Karpas-422 (cell line): ENCODE data around the gene CCDC85C. TPM values are rescaled to one million over a fixed set of nuclear protein-coding genes. Genes with fewer than 3 reads are reported as not detected.
"Not testable (repeated sequence)": the region's sequence is repeated elsewhere in the genome, so short reads cannot be mapped to it uniquely, and the experiment has no call there.

ENCODE experiments used
- DNase-seq: peaks from one replicate; pipeline ENCODE4 v3.0.0-alpha.2; 2015
- H2AFZ ChIP-seq: fragments of 200-600 bp; sonication (generic); 2 replicates; pipeline ENCODE4 v1.6.1; 2014; ENCODE audit warnings: antibody characterized with exemption, low read length, mixed read lengths
- H3K27ac ChIP-seq: fragments of 200-600 bp; sonication (generic); 2 replicates; pipeline ENCODE4 v1.5.1; 2014; ENCODE audit warnings: mild to moderate bottlenecking, low read length, moderate library complexity
- H3K27me3 ChIP-seq: fragments of 200-600 bp; sonication (generic); 2 replicates; pipeline ENCODE4 v1.6.1; 2014; ENCODE audit warnings: low read length, mixed read lengths
- H3K36me3 ChIP-seq: fragments of 200-600 bp; sonication (generic); 2 replicates; pipeline ENCODE4 v1.6.1; 2014; ENCODE audit warnings: low read length, mixed read lengths; ENCODE audit not compliant: insufficient read depth
- H3K4me1 ChIP-seq: fragments of 200-600 bp; sonication (generic); 2 replicates; pipeline ENCODE4 v1.6.1; 2014; ENCODE audit warnings: mild to moderate bottlenecking, low read length, mixed read lengths
- H3K4me2 ChIP-seq: fragments of 200-600 bp; sonication (generic); 2 replicates; pipeline ENCODE4 v1.6.1; 2014; ENCODE audit warnings: low read length, low read depth, mild to moderate bottlenecking; ENCODE audit not compliant: poor library complexity, severe bottlenecking
- H3K4me3 ChIP-seq: fragments of 200-600 bp; sonication (generic); 2 replicates; pipeline ENCODE4 v1.5.1; 2014; ENCODE audit warnings: mild to moderate bottlenecking, antibody characterized with exemption, low read length, mixed read lengths
- H3K79me2 ChIP-seq: fragments of 200-600 bp; sonication (generic); 2 replicates; pipeline ENCODE4 v1.6.1; 2014; ENCODE audit warnings: mild to moderate bottlenecking, low read length, mixed read lengths
- H3K9ac ChIP-seq: fragments of 200-600 bp; sonication (generic); 2 replicates; pipeline ENCODE4 v1.6.0; 2014; ENCODE audit warnings: low read length
- H3K9me2 ChIP-seq: fragments of 200-600 bp; sonication (generic), shearing (Covaris generic); replicated peaks from 2 replicates; pipeline ENCODE4 v1.6.0; 2014; ENCODE audit warnings: mild to moderate bottlenecking, low read length, moderate library complexity; ENCODE audit not compliant: insufficient read depth
- H3K9me3 ChIP-seq: fragments of 300-700, 200-600 bp; sonication (generic); 2 replicates; pipeline ENCODE4 v1.6.1; 2014; ENCODE audit warnings: low read length, mixed read lengths
- H4K20me1 ChIP-seq: fragments of 200-600 bp; sonication (generic); 2 replicates; pipeline ENCODE4 v1.6.1; 2014; ENCODE audit warnings: mild to moderate bottlenecking, antibody characterized with exemption, low read length, low read depth; ENCODE audit not compliant: insufficient read depth
- total RNA-seq: library from RNA; depleted of rRNA; stranded (reverse); fragments of >200 nt; shearing (Covaris generic); gene quantifications from 2 replicates; pipeline ENCODE4 v1.2.3, GENCODE V29; 2014; ENCODE audit warnings: low replicate concordance

The CCDC85C gene
- total RNA-seq, 1 experiment from 2014 or later: 18.3 TPM

DNA sequence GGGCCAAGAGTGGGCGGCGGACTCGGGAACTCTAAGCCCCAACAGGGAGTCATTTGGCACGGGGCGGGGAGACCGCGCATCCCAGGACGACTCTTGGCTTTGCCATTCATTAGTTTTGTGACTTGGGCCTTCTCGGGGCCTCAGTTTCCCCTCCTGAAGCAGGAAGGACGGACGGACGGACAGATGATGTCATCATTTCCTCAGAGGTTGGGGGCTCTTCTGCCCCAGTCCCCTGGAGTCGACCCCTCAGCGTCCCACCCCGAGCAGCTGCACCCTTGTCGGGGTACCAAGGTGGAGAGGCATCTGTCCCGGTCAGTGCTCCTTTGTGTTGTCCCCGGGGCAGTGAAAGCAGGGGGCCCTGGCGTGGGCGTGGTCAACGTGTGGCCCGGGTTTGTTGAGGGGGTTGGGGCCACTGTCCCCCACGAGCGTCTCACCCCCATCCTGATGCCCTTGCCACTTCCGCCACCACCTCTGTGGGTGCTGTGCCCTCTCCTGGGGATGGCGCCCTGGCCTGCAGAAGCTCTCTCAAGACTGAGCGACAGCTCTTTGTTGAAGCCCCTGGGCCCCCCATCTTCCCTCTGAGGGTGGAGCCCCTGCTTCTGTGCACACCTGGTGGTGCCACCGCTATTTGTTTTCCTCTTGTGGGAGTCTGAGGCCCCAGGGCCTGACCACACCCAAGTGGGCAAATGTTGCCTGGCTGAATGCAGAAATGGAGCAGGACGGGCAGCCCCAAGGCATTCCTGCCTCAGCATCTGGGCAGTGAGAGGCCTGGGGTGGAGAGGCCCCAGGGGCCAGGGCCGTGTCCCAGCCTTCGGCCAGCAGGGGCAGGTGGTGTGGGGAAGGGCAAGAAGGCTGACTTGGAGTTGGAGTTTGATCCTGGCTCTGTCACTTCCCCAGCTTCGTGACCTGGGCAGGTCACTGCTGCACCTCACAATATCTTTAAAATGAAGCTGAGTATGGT is 41.8 kb upstream of the CCDC85C start:
- H3K9me2 ChIP-seq: no peaks in the 10 kb centered on the region
- H3K27ac ChIP-seq: no peak overlapping the region
- H4K20me1 ChIP-seq: peaks cover 5% of the 10 kb centered on the region; the same call in 1 of the 2 replicates
- no peak overlapping the region for H3K9ac ChIP-seq
- H3K36me3 ChIP-seq: no peaks in the 10 kb centered on the region
- H3K4me2 ChIP-seq: no peak overlapping the region
- no peaks in the 10 kb centered on the region for H3K9me3 ChIP-seq
- no peaks in the 10 kb centered on the region for H3K4me1 ChIP-seq
- no peaks in the 10 kb centered on the region for H3K27me3 ChIP-seq
- no peak overlapping the region for H2AFZ ChIP-seq
- no peaks in the 10 kb centered on the region for H3K79me2 ChIP-seq
- no peak overlapping the region for H3K4me3 ChIP-seq
- DNase-seq: no peak

DNA sequence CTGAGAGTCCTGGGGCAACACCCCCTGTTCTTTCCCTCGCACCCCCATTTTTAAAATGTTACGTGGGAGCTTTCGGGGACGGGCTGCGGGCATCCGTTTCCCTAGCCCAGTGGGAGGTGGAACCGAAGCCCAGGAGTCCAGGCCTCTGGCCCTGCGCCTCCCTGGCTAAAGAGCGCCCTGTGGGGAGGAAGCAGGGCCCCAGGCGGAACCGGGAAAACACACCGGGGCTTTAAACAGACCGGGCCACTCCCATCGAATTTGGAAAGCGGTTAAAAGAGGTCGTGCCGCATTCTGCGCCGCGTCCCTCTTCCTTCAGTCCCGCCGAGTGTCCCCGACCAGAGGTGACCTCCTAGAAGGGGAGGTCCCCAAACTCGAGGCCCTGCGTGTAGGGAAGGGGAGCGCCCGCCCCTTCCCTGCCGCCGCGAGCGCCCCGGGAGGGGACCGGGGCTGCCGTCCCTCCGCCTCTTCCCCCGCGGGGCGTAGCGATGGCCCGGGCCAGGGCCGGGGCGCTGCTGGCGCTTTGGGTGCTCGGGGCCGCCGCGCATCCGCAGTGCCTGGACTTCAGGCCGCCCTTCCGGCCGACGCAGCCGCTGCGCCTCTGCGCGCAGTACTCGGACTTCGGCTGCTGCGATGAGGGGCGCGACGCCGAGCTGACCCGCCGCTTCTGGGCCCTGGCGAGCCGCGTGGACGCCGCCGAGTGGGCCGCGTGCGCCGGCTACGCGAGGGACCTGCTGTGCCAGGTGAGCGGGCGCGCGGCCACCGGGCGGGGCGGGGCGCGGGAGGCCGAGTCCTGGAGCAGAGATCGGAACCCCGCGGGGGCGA is 40.9 kb upstream of the CCDC85C start, which contains the start of gene HHIPL1:
HHIPL1 (plus strand) TSS at position 407 of the 822 bp plus-strand sequence; CDS start at position 486, 79 bp downstream.
- H3K9me2 ChIP-seq: no peaks in the 10 kb centered on the region
- no peaks in the 10 kb centered on the region for H3K27me3 ChIP-seq
- no peak within 1 kb of the TSS for H3K4me2 ChIP-seq
- no peaks in the 10 kb centered on the region for H3K79me2 ChIP-seq
- H3K4me3 ChIP-seq: no peak within 1 kb of the TSS
- H3K9ac ChIP-seq: no peak within 1 kb of the TSS
- H4K20me1 ChIP-seq: peaks cover 5% of the 10 kb centered on the region; the same call in 1 of the 2 replicates
- no peak for DNase-seq
- no peaks in the 10 kb centered on the region for H3K4me1 ChIP-seq
- no peak within 1 kb of the TSS for H2AFZ ChIP-seq
- H3K27ac ChIP-seq: no peak within 1 kb of the TSS
- H3K9me3 ChIP-seq: no peaks in the 10 kb centered on the region
- no peaks in the 10 kb centered on the region for H3K36me3 ChIP-seq

DNA sequence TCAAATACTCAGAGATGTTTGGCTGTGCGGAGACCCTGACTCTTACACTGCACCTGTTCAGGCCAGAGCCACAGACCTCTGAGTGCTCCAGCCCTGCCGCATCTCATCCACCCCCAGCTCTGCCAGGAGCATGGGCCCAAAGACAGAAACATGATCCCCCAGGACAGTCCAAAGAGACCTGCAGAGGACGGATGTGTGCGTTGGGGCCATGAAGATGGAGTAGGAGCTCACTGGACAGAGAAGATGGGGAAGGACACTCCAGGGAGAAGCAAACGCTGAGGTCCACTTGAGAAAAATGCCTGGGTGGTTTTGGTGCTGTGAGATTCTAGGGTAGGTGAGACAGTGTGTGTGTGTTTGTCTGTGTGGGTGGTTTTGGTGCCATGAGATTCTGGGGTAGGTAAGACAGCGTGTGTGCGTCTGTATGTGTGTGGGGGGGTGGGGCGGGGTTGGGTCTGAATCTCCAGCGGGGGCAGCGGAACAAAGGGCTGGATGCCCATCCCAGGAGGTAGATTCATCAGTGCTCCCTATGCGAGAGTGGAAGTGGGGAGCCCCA is 40.1 kb upstream of the CCDC85C start:
- Histone ChIP-seq H3K79me2 (no peaks in the 10 kb centered on the region), H3K4me3 (no peak overlapping the region), H3K4me1 (no peaks in the 10 kb centered on the region), H3K9me2 (no peaks in the 10 kb centered on the region), H4K20me1 (peaks cover 2% of the 10 kb centered on the region; the same call in 1 of the 2 replicates), H2AFZ (no peak overlapping the region), H3K27me3 (no peaks in the 10 kb centered on the region), H3K36me3 (no peaks in the 10 kb centered on the region), H3K27ac (no peak overlapping the region), H3K4me2 (no peak overlapping the region), H3K9me3 (no peaks in the 10 kb centered on the region), H3K9ac (no peak overlapping the region)
- no peak for DNase-seq

DNA sequence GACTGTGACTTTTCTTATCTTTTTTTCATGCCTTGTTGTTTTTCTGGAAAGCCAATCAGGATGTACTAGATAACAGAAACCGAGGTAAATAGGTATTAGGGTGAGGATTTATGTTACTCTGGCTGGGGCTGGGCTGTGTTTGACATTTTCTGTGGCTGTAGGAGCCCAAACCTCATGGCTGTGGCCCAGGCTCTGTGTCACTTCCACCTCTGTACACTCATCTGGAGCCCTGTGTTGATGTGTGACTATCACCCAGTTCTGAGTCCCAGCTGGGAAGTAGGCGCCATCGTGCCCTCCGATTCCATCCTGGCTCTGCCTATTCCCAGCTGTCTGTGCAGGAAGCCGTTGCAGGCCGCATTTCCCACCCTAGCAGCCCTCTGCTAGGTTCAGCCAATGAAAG is 39.3 kb upstream of the CCDC85C start:
- Histone ChIP-seq H4K20me1 (no peaks in the 10 kb centered on the region), H3K36me3 (no peaks in the 10 kb centered on the region), H3K9me2 (no peaks in the 10 kb centered on the region), H3K79me2 (no peaks in the 10 kb centered on the region), H3K27me3 (no peaks in the 10 kb centered on the region), H3K4me2 (no peak overlapping the region), H3K4me1 (no peaks in the 10 kb centered on the region), H2AFZ (no peak overlapping the region), H3K9me3 (no peaks in the 10 kb centered on the region), H3K27ac (no peak overlapping the region), H3K9ac (no peak overlapping the region), H3K4me3 (no peak overlapping the region)
- no peak for DNase-seq

DNA sequence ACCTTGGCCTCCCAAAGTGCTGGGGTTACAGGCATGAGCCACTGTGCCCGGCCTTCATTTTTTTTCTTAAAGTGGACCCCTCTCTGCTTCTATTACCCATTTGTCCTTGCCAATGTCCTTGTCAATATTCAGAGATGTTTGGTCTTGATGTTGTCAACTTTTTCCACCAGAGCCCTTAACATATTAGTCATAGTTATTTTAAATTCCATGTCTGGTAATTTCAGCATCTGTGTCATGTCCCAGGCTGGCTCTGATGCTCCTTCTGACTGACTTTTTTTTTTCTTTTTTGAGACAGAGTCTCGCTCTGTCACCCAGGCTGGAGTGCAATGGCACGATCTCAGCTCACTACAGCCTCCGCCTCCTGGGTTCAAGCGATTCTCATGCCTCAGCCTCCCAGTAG is 38.8 kb upstream of the CCDC85C start:
- H3K4me3 ChIP-seq, H2AFZ ChIP-seq, H3K9me3 ChIP-seq, H3K9ac ChIP-seq, H3K27ac ChIP-seq, H3K79me2 ChIP-seq, H3K9me2 ChIP-seq, H4K20me1 ChIP-seq, DNase-seq, H3K36me3 ChIP-seq, H3K27me3 ChIP-seq, H3K4me2 ChIP-seq, H3K4me1 ChIP-seq: not testable (repeated sequence)

DNA sequence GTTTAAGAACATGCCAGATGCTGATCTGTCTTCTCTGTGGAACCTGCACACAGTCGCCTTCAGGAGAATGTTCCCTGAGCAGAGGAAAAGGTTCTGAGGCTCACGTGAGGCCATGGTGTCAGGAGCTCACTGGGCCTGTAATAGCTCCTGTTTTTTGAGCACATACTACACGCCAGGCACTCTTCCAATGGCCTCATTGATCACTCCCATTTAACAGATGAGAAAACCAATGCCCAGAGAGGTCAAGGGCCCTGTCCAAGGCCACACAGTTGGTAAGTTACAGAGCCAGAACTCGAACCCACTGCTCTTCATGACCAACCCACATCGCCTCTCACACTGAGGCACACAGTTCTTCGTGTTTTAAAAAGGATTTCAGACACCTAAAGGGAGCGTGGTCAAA is 33.6 kb upstream of the CCDC85C start:
- Histone ChIP-seq H3K4me1 (peaks cover 34% of the 10 kb centered on the region), H3K27ac (no peak overlapping the region), H3K36me3 (no peaks in the 10 kb centered on the region), H3K4me3 (no peak overlapping the region), H3K4me2 (no peak overlapping the region), H3K9ac (no peak overlapping the region), H4K20me1 (no peaks in the 10 kb centered on the region), H3K27me3 (no peaks in the 10 kb centered on the region), H3K9me2 (no peaks in the 10 kb centered on the region), H2AFZ (no peak overlapping the region), H3K9me3 (no peaks in the 10 kb centered on the region), H3K79me2 (no peaks in the 10 kb centered on the region)
- DNase-seq: no peak

DNA sequence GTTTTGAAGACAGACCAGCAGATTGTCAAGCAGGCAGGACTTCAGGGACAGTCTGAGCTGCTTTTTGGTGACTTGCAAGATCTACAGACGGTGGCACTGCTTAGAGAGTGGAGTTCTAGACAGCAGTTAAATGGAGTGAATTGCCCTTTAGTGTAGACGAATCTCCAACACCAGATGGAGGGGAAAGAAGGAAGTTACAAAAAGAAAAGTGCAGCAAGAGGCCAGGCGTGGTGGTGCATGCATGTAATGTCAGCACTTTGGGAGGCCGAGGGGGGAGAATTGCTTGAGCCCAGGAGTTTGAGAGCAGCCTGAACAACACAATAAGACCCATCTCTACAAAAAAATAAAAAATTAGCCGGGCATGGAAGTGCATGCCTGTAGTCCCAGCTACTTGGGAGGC is 32.5 kb upstream of the CCDC85C start:
- H3K4me2 ChIP-seq: no peak overlapping the region
- H3K27ac ChIP-seq: no peak overlapping the region
- 0 out of 2 replicates have a peak overlapping the region, but pooled peaks have one; percentile 14 for H2AFZ ChIP-seq

DNA sequence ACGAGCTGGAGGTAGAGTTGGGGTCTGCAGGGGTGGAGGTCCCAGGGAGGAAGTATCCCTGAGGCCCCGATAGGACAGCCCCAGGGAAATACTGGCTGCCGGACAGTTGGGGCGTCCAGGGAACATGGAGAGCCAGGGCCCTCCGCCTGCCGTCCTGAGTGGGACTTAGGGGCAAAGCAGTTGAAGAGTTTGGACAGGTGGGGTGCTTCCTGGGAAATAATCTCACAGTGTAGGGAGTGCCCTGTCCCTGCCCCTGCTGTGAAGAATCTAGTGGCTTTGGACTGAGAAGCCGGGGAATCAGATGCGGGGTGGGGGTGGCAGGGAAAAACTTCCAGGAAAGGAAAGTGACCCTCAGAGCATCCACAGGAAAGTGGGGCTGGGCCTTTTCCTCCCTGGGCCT is 31.1 kb upstream of the CCDC85C start:
- Histone ChIP-seq H3K79me2 (no peaks in the 10 kb centered on the region), H3K36me3 (no peaks in the 10 kb centered on the region)

More for the DNA sequence above, 32.5 kb upstream of the CCDC85C start:
- peak; percentile 70 for DNase-seq
- no peak overlapping the region for H3K9ac ChIP-seq
- no peaks in the 10 kb centered on the region for H3K27me3 ChIP-seq
- no peaks in the 10 kb centered on the region for H3K79me2 ChIP-seq
- H3K9me3 ChIP-seq: no peaks in the 10 kb centered on the region
- peaks cover 44% of the 10 kb centered on the region for H3K4me1 ChIP-seq
- H4K20me1 ChIP-seq: no peaks in the 10 kb centered on the region
- no peaks in the 10 kb centered on the region for H3K9me2 ChIP-seq
- H3K36me3 ChIP-seq: no peaks in the 10 kb centered on the region
- no peak overlapping the region for H3K4me3 ChIP-seq

More for the DNA sequence above, 31.1 kb upstream of the CCDC85C start:
- Histone ChIP-seq H3K27ac (no peak overlapping the region), H3K27me3 (no peaks in the 10 kb centered on the region), H4K20me1 (no peaks in the 10 kb centered on the region), H3K4me3 (no peak overlapping the region), H3K4me2 (no peak overlapping the region), H3K4me1 (peaks cover 44% of the 10 kb centered on the region), H3K9ac (no peak overlapping the region), H3K9me2 (no peaks in the 10 kb centered on the region), H2AFZ (no peak overlapping the region), H3K9me3 (no peaks in the 10 kb centered on the region)
- no peak for DNase-seq
